WTC11 (cell line): ENCODE measurements around the gene FALEC.

Source experiments
- GABPB1 ChIP-seq: sonication (generic); formaldehyde crosslinking; IDR thresholded peaks from 2 replicates; pipeline ENCODE4 v1.8.1; 2023; ENCODE audit warnings: mild to moderate bottlenecking, missing genetic modification reagents
- TF ChIP-seq, protein P1 (sequence below): fragments of 200-600 bp; IDR thresholded peaks from 2 replicates; pipeline ENCODE4 v1.8.0; 2022; ENCODE audit warnings: antibody characterized with exemption
- TF ChIP-seq, protein P2 (sequence below): sonication (generic); formaldehyde crosslinking; IDR thresholded peaks from 2 replicates; pipeline ENCODE4 v1.8.0; 2022; ENCODE audit warnings: mild to moderate bottlenecking, missing genetic modification reagents

DNA sequence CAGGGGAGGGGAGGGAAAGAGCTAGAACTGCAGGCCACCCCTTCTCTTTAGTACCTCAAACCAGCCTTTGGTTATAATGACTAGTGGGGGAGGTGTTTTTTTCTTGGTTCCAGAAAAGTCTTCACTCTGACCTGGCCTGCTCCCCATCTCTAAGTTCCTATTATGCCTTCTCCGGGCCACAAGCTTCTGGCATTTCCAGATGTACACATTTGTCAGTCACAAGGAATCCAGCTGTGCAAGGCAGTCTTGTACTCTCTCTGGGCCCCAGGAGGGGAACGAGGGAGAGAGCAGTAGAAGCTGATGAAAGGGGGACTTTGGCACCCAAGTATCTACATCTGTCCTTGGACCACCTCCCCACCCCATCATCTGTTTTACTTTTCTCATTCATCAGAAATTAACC lies 2.7 kb upstream of the FALEC start:
- TF ChIP-seq, protein P1, sequence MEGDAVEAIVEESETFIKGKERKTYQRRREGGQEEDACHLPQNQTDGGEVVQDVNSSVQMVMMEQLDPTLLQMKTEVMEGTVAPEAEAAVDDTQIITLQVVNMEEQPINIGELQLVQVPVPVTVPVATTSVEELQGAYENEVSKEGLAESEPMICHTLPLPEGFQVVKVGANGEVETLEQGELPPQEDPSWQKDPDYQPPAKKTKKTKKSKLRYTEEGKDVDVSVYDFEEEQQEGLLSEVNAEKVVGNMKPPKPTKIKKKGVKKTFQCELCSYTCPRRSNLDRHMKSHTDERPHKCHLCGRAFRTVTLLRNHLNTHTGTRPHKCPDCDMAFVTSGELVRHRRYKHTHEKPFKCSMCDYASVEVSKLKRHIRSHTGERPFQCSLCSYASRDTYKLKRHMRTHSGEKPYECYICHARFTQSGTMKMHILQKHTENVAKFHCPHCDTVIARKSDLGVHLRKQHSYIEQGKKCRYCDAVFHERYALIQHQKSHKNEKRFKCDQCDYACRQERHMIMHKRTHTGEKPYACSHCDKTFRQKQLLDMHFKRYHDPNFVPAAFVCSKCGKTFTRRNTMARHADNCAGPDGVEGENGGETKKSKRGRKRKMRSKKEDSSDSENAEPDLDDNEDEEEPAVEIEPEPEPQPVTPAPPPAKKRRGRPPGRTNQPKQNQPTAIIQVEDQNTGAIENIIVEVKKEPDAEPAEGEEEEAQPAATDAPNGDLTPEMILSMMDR, result no peak
- no peak for TF ChIP-seq GABPB1 (CRISPR knock-in tag)
- TF ChIP-seq, protein P2, sequence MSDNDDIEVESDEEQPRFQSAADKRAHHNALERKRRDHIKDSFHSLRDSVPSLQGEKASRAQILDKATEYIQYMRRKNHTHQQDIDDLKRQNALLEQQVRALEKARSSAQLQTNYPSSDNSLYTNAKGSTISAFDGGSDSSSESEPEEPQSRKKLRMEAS (CRISPR knock-in tag), result no peak
